Caco-2 (cell line): ENCODE measurements around the gene SEMA4D. TPM values are rescaled to one million over a fixed set of nuclear protein-coding genes. Genes with fewer than 3 reads are reported as not detected.

Experiments used
- BruUV-seq: library from RNA; stranded (reverse); fragments of 400-500 nt; replicated peaks from 2 replicates; lab custom pipeline; 2021; lab: Mats Ljungman, UMichigan
- CTCF ChIA-PET: fragments of 300-600 bp; sonication (Branson Sonifier 250); formaldehyde crosslinking; loops from one replicate; lab custom pipeline; 2022; ENCODE audit warnings: antibody characterized with exemption; lab: Charles Lee
- POLR2A ChIA-PET: fragments of 300-600 bp; sonication (Branson Sonifier 250); formaldehyde crosslinking; loops from one replicate; lab custom pipeline; 2022; ENCODE audit warnings: antibody characterized with exemption; lab: Charles Lee
- DNase-seq, 2 experiments: peaks; one replicate each; pipeline versions ENCODE4 v3.0.0 to v3.0.0-alpha.2; 2020 to 2022
- H3K27me3 ChIP-seq: replicated peaks from 2 replicates; pipeline ENCODE4 v1.6.0; 2011; ENCODE audit warnings: low read length; ENCODE audit not compliant: control insufficient read depth, insufficient read depth
- H3K36me3 ChIP-seq: 2 replicates; pipeline ENCODE4 v1.5.1; 2011; ENCODE audit warnings: low read length; ENCODE audit not compliant: control insufficient read depth, insufficient read depth
- H3K4me1 ChIP-seq: fragments of 250-450 bp; sonication (Bioruptor Pico); 2 replicates; pipeline ENCODE4 v1.5.1; 2020; ENCODE audit warnings: mild to moderate bottlenecking
- H3K4me3 ChIP-seq: 2 replicates; pipeline ENCODE4 v1.5.1; 2011; ENCODE audit warnings: low read depth, mild to moderate bottlenecking, control low read depth, low read length
- H3K9me3 ChIP-seq: fragments of 250-450 bp; sonication (Bioruptor Pico); 2 replicates; pipeline ENCODE4 v1.5.1; 2020; ENCODE audit warnings: mild to moderate bottlenecking, moderate library complexity
- H3K27ac Mint-ChIP-seq: one replicate; pipeline ENCODE4 v1.8.0; 2022; ENCODE audit warnings: mixed read lengths; ENCODE audit not compliant: unreplicated experiment
- H3K27me3 Mint-ChIP-seq: one replicate; pipeline ENCODE4 v1.8.0; 2022; ENCODE audit warnings: mixed read lengths; ENCODE audit not compliant: insufficient read depth, unreplicated experiment
- H3K36me3 Mint-ChIP-seq: one replicate; pipeline ENCODE4 v1.8.0; 2022; ENCODE audit warnings: mild to moderate bottlenecking, mixed read lengths; ENCODE audit not compliant: insufficient read depth, unreplicated experiment
- H3K4me1 Mint-ChIP-seq: one replicate; pipeline ENCODE4 v1.8.0; 2022; ENCODE audit warnings: low read depth, mixed read lengths; ENCODE audit not compliant: unreplicated experiment
- H3K4me3 Mint-ChIP-seq: one replicate; pipeline ENCODE4 v1.8.0; 2022; ENCODE audit warnings: mild to moderate bottlenecking, moderate library complexity, mixed read lengths; ENCODE audit not compliant: unreplicated experiment
- H3K9me3 Mint-ChIP-seq: one replicate; pipeline ENCODE4 v1.8.0; 2022; ENCODE audit warnings: mixed read lengths; ENCODE audit not compliant: unreplicated experiment
- intact Hi-C: fragments of 100-400 bp; cut with micrococcal nuclease; formaldehyde crosslinking; loops from one replicate; pipeline ENCODE4 v1.10.0; 2022; ENCODE audit not compliant: unreplicated experiment
- total RNA-seq: library from RNA; stranded (reverse); gene quantifications from 2 replicates; pipeline ENCODE4 v1.2.3, GENCODE V29; 2022
- TF ChIP-seq, protein P1 (sequence below), 2 experiments: fragments of 200-600 bp in 1 of 2; IDR thresholded peaks; 1 replicate in 1 of 2; 2 replicates in 1 of 2; pipeline versions ENCODE4 v1.5.1 to v1.8.0; 2011 to 2022; ENCODE audit warnings: antibody characterized with exemption in 1 of 2, control low read depth in 1 of 2, inconsistent platforms in 1 of 2, low read depth in 1 of 2, low read length in 1 of 2, mild to moderate bottlenecking in 1 of 2, moderate library complexity in 1 of 2; ENCODE audit not compliant: insufficient read depth in 1 of 2, severe bottlenecking in 1 of 2, unreplicated experiment in 1 of 2

SEMA4D gene
- total RNA-seq, 1 experiment from 2014 or later: 17.1 TPM

DNA sequence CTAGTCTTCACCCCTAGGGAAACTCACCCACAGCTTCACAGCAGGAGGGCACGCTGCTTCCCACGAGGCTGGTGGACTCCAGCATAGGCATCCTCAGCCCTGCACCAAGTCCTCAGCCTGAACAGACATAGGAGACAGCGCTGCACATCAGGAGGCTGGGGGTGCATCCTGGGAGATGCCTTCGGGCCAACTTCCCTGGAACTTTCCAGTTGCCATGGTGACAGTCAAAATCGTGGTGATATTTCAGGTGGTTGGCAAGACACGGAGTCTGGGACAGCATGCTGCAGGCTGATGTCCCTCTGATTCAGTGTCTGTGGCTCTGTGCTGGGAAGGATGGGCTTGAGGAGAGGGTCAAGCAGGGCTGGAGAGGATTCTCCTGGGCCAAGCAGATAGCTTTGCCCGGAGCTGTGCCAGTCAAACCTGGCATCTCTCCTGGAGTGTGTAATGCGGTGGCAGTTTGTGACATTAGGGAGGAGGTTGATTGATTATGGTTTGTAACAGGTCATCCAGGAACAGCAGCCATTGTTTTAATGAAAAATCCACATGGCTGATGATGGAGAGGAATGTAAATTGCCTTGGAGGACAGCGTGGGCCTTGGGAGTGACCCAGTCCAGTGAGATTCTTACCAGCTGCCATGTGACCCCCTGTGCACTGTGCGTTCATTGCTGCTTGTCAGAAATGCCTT lies 35.6 kb upstream of the SEMA4D start:
- H3K4me3 Mint-ChIP-seq: no peak overlapping the region

DNA sequence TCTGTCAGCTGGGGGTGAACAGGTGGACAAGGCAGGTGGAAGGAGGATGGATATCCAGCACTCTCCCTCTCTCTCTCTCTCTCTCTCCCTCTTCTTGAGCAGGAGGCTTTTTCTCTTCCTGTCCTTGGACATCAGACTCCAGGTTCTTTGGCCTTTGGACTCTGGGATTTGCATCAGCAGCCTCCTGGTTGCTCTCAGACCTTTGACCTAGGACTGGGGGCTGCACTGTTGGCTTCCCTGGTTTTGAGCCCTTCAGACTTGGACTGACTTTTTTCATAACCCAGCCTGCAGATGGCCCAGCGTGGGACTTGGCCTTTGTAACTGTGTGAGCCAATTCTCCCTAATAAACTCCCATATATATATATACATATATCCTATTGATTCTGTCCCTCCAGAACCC lies 35.0 kb upstream of the SEMA4D start:
- TF ChIP-seq, protein P1, sequence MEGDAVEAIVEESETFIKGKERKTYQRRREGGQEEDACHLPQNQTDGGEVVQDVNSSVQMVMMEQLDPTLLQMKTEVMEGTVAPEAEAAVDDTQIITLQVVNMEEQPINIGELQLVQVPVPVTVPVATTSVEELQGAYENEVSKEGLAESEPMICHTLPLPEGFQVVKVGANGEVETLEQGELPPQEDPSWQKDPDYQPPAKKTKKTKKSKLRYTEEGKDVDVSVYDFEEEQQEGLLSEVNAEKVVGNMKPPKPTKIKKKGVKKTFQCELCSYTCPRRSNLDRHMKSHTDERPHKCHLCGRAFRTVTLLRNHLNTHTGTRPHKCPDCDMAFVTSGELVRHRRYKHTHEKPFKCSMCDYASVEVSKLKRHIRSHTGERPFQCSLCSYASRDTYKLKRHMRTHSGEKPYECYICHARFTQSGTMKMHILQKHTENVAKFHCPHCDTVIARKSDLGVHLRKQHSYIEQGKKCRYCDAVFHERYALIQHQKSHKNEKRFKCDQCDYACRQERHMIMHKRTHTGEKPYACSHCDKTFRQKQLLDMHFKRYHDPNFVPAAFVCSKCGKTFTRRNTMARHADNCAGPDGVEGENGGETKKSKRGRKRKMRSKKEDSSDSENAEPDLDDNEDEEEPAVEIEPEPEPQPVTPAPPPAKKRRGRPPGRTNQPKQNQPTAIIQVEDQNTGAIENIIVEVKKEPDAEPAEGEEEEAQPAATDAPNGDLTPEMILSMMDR (IDR thresholded peaks at IDR 0.05; ENCODE audit: insufficient read depth in 1 of 2, low read depth in 1 of 2, low read length in 1 of 2, severe bottlenecking in 1 of 2, unreplicated experiment in 1 of 2): no peak
- Mint-ChIP-seq H3K9me3 (no peaks in the 10 kb centered on the region), H3K27ac (no peak overlapping the region), H3K4me1 (peaks cover 6% of the 10 kb centered on the region), H3K27me3 (no peaks in the 10 kb centered on the region), H3K36me3 (no peaks in the 10 kb centered on the region), H3K4me3 (no peak overlapping the region)
- POLR2A ChIA-PET: no interaction called here
- Histone ChIP-seq H3K9me3 (no peaks in the 10 kb centered on the region), H3K27me3 (no peaks in the 10 kb centered on the region), H3K4me3 (no peak overlapping the region), H3K36me3 (no peaks in the 10 kb centered on the region), H3K4me1 (peaks cover 9% of the 10 kb centered on the region; the same call in 1 of the 2 replicates)
- CTCF ChIA-PET: no interaction called here
- intact Hi-C loops: no loop called here
- BruUV-seq: no TSS peak
- no peak for DNase-seq

More for the DNA sequence above, 35.6 kb upstream of the SEMA4D start:
- CTCF ChIA-PET: no interaction called here
- no peaks in the 10 kb centered on the region for H3K36me3 ChIP-seq
- no peaks in the 10 kb centered on the region for H3K27me3 ChIP-seq
- H3K4me1 ChIP-seq: 0 out of 2 replicates have a peak, but pooled peaks cover 4% of the 10 kb centered on the region
- H3K4me1 Mint-ChIP-seq: peaks cover under 1% of the 10 kb centered on the region
- TF ChIP-seq, protein P1 (IDR thresholded peaks at IDR 0.05; ENCODE audit: insufficient read depth in 1 of 2, low read depth in 1 of 2, low read length in 1 of 2, severe bottlenecking in 1 of 2, unreplicated experiment in 1 of 2): no peak
- no peak for DNase-seq
- no peaks in the 10 kb centered on the region for H3K27me3 Mint-ChIP-seq
- intact Hi-C loops: no loop called here
- H3K4me3 ChIP-seq: no peak overlapping the region
- POLR2A ChIA-PET: no interaction called here
- H3K27ac Mint-ChIP-seq: no peak overlapping the region
- no peaks in the 10 kb centered on the region for H3K9me3 Mint-ChIP-seq
- no peaks in the 10 kb centered on the region for H3K9me3 ChIP-seq
- no TSS peak for BruUV-seq
- no peaks in the 10 kb centered on the region for H3K36me3 Mint-ChIP-seq

DNA sequence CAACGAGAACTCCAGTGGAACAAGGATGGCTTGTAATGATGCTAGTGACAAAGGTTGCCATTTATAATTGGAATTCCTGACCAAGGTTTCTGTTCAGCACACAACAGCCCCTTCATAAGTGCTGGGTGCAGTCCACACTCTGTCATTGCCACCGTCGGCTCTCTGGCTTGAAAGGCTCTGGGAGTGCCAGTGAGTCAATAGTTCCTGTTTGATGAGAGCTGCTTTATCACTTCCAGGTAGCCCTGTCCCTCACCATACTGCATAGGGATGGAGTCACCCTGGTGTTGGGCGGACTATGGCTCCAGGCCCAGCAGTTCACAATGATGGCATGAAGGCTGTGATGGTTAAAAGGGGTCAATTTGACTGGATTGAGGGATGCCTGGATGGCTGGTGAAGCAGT lies 34.6 kb upstream of the SEMA4D start:
- no peak overlapping the region for H3K4me3 ChIP-seq
- intact Hi-C loops: no loop called here
- DNase-seq: no peak
- BruUV-seq: no TSS peak
- no peaks in the 10 kb centered on the region for H3K27me3 ChIP-seq
- H3K4me1 Mint-ChIP-seq: peaks cover 6% of the 10 kb centered on the region
- H3K27ac Mint-ChIP-seq: no peak overlapping the region
- H3K4me1 ChIP-seq: peaks cover 9% of the 10 kb centered on the region; the same call in 1 of the 2 replicates
- no peaks in the 10 kb centered on the region for H3K36me3 ChIP-seq
- no peaks in the 10 kb centered on the region for H3K9me3 Mint-ChIP-seq
- CTCF ChIA-PET: no interaction called here
- no peaks in the 10 kb centered on the region for H3K36me3 Mint-ChIP-seq
- TF ChIP-seq, protein P1 (IDR thresholded peaks at IDR 0.05; ENCODE audit: insufficient read depth in 1 of 2, low read depth in 1 of 2, low read length in 1 of 2, severe bottlenecking in 1 of 2, unreplicated experiment in 1 of 2): no peak
- no peaks in the 10 kb centered on the region for H3K9me3 ChIP-seq
- H3K4me3 Mint-ChIP-seq: no peak overlapping the region
- POLR2A ChIA-PET: no interaction called here
- H3K27me3 Mint-ChIP-seq: no peaks in the 10 kb centered on the region
